HEK293 (cell line): ENCODE data around the gene GARIN5B.
"Not testable (repeated sequence)": the region's sequence is repeated elsewhere in the genome, so short reads cannot be mapped to it uniquely, and the experiment has no call there.

ENCODE experiments used
- MEIS1 ChIP-seq: sonication (generic); formaldehyde crosslinking; IDR thresholded peaks from 2 replicates; pipeline ENCODE4 v1.8.1; 2022; ENCODE audit warnings: missing genetic modification reagents, mild to moderate bottlenecking, borderline replicate concordance
- TCF7L2 ChIP-seq: IDR thresholded peaks from 2 replicates; pipeline ENCODE4 v1.6.1; 2011; ENCODE audit warnings: low read depth, mild to moderate bottlenecking, inconsistent platforms, low read length, moderate library complexity, borderline replicate concordance
- ZIC2 ChIP-seq: fragments of 450-650 bp; formaldehyde crosslinking; IDR thresholded peaks from 2 replicates; pipeline ENCODE4 v1.5.1; 2016; ENCODE audit warnings: missing biosample characterization, missing genetic modification characterization
- ZNF24 ChIP-seq: fragments of 450-650 bp; formaldehyde crosslinking; IDR thresholded peaks from 2 replicates; pipeline ENCODE4 v1.5.1; 2016; ENCODE audit warnings: missing biosample characterization, missing genetic modification characterization
- ZNF416 ChIP-seq: fragments of 450-650 bp; formaldehyde crosslinking; IDR thresholded peaks from 2 replicates; pipeline ENCODE4 v1.5.1; 2016; ENCODE audit warnings: missing biosample characterization, missing genetic modification characterization
- ZNF501 ChIP-seq: fragments of 450-650 bp; formaldehyde crosslinking; IDR thresholded peaks from 2 replicates; pipeline ENCODE4 v1.5.1; 2016; ENCODE audit warnings: missing biosample characterization, missing genetic modification characterization
- TF ChIP-seq, protein P1 (sequence below): fragments of 450-650 bp; formaldehyde crosslinking; IDR thresholded peaks from 2 replicates; pipeline ENCODE4 v1.5.1; 2016; ENCODE audit warnings: missing biosample characterization, missing genetic modification characterization
- TF ChIP-seq, protein P2 (sequence below): fragments of 450-650 bp; formaldehyde crosslinking; IDR thresholded peaks from 2 replicates; pipeline ENCODE4 v1.5.1; 2016; ENCODE audit warnings: missing biosample characterization, missing genetic modification characterization

DNA sequence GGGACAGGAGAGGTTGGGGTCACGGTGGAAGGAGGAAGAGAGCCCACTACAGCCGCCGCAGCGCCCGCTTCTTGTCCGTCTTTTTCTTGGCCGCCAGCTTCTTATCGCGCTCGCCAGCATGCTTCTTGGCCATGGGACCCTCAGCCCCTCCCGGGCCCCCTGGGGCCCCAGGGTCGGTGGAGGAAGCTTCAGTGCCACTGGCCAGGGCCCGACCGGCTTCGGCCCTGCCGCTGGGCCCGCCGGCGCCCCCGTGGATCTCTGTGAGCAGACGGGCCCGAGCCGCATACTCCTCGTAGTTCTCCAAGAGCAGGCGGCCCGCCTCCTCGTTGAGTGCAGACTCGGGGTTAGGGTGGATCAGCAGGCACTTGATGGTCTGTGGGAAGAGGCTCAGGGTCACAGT, 38.3 kb upstream of the GARIN5B start:
- TF ChIP-seq, protein P1, sequence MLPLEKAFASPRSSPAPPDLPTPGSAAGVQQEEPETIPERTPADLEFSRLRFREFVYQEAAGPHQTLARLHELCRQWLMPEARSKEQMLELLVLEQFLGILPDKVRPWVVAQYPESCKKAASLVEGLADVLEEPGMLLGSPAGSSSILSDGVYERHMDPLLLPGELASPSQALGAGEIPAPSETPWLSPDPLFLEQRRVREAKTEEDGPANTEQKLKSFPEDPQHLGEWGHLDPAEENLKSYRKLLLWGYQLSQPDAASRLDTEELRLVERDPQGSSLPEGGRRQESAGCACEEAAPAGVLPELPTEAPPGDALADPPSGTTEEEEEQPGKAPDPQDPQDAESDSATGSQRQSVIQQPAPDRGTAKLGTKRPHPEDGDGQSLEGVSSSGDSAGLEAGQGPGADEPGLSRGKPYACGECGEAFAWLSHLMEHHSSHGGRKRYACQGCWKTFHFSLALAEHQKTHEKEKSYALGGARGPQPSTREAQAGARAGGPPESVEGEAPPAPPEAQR (tag by site-specific recombination) = not testable (repeated sequence)
- TF ChIP-seq ZNF501 (tag by site-specific recombination); ZIC2 (tag by site-specific recombination); ZNF24; ZNF416 (tag by site-specific recombination); MEIS1 (CRISPR knock-in tag); TCF7L2: not testable (repeated sequence)
- TF ChIP-seq, protein P2, sequence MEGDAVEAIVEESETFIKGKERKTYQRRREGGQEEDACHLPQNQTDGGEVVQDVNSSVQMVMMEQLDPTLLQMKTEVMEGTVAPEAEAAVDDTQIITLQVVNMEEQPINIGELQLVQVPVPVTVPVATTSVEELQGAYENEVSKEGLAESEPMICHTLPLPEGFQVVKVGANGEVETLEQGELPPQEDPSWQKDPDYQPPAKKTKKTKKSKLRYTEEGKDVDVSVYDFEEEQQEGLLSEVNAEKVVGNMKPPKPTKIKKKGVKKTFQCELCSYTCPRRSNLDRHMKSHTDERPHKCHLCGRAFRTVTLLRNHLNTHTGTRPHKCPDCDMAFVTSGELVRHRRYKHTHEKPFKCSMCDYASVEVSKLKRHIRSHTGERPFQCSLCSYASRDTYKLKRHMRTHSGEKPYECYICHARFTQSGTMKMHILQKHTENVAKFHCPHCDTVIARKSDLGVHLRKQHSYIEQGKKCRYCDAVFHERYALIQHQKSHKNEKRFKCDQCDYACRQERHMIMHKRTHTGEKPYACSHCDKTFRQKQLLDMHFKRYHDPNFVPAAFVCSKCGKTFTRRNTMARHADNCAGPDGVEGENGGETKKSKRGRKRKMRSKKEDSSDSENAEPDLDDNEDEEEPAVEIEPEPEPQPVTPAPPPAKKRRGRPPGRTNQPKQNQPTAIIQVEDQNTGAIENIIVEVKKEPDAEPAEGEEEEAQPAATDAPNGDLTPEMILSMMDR (tag by site-specific recombination) = not testable (repeated sequence)
